HG02840 (cell line): Measurements from ENCODE around the gene PLXDC2.
"Not testable (repeated sequence)": the region's sequence is repeated elsewhere in the genome, so short reads cannot be mapped to it uniquely, and the experiment has no call there.

Experiments
- ATAC-seq: cut with Tn5 transposase; IDR thresholded peaks from one replicate; pipeline ENCODE4 v1.9.1; 2021; ENCODE audit warnings: mild to moderate bottlenecking, moderate library complexity, moderate number of reproducible peaks; ENCODE audit not compliant: unreplicated experiment, low FRiP score

PLXDC2 gene

DNA sequence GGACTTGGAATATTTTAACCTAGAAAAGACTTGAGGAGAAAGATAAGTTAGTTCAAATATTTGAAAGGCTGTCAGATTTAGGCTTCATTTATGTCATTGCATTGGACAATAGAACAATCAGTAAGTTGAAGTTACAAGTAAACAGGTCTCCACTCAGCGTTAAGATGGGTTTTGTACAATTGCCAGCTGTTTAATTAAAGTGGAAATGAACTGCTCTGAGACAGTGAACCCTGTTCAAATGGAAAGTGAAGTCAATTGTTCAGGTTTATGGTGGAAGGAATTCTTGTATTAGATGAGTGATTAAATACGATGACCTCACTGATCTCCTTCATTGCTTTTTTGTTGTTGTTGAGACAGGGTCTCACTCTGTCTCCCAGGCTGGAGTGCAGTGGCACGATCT is 151.7 kb downstream of the PLXDC2 start:
- ATAC-seq, result no peak

DNA sequence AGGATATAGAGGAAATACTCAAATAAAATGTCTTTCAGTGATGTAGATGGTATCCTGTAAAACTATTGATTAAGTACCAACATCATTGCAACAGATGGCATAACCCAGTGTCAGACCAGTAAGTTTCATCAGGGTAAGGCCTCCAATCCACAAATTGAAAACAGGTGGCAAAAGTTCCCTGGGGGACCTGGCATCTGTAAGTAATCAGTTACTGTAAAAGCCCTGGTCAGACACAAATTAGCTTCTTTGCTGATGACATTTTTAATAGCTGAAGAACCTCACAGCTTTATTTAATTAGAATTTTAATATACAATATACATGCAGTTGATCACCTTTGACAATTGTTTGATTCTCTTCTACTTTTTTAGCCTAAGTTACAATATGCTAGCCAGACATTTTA is 152.5 kb downstream of the PLXDC2 start:
- no peak for ATAC-seq

DNA sequence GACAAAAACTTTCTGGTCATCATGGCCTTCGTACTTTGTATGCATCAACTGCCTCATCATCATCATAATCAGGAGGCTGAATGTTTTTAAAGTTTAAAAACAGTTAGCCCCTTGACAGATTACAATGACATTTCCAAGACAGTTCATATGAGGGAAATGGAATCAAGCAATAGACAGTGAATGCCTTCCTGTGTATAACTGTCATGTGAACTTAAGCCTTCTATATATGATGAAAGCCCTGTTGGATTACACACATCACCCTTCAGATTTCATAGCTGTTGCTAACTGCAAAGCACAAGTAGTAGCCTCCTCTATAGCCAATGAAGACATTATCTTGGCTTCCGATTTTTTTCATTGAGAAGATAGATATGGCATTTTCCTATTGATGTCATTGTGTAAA is 154.0 kb downstream of the PLXDC2 start:
- ATAC-seq, result no peak

DNA sequence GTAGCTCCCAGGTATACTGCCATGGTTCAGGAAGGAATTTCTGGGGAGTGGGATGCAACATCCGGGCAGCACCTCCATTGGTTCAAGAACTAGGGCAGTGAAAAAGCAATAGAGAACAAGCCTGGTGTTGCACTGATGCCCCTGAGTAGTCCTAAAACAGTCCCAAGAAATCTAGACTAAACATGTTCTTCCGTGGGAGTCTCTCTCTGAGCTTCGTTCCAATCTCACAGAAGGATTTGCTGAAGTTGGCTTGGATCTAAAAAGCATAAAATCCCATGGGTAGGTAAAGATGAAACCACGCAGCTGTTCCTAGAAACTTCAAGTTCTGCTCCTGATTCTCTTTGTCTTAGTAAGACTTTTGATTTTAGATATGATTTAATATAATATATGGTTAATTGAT is 154.5 kb downstream of the PLXDC2 start:
- no peak for ATAC-seq

DNA sequence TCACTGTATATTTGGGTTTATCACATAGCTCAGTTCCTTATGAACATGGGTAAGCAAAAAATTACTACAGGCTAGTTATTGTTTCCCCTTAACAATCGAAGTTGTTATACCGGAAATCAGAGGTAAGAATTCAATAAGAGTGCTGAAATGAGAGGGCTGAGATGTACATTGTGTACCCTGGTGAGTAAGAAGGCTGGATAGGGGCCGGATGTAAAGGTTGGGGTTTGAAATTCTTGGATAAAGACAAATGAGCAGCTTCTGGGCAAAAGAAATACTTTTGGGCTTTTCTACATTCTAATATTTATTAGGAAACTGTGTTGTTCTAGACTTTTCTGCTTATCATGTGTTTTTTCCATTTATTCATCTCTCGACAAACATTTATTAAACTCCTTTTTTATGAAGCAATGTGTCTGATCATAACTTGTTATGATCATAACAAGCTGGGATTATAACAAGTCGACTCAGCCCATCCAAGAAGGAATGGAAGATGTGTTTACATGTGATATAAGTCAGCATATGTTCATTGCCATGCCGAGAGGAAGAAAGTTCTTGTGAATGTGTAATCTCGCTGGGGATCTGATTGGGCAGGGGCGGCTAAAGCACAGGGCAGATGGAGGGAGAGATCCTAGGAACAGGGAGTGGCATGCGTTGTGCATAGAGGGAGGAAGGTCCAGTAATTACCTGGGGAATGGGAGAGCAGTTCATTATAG is 155.3 kb downstream of the PLXDC2 start:
- no peak for ATAC-seq

DNA sequence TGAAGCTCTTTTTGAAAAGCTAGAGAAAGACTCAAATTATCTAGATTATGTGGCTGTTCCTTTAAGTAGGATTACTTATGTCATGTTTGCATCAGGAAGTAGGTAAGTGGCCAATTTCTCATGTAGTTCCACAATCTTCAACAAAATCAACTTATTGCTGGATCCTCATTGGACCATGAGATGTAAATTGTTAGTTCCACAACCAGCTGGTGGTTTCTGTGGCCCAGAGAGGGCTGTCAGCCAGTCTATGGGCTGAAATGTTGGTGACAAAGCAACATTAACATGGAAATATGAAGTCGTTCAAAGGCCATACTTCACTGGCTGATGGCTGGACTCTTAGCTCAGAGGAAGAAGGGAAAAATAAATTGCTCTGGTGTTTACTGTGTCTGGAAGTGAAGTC is 157.9 kb downstream of the PLXDC2 start:
- ATAC-seq, result no peak

DNA sequence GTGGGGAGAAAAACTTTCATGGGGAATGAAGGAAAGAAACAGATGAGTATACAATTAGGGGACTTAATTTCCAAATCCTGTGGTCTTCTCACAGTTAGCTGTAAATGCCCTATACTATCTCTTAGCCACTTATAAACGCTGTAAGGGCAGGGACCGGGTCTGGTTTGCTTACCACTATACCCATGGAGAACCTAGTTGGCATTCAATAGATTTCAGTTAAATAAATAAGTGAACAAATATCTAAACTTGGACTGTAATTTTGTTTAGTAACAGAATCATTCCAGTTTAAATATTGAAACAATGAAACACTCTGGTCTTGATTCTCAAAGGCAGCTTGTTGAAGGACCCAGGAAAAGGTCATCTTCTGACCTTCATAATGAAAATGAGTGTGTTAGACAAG is 158.3 kb downstream of the PLXDC2 start:
- no peak for ATAC-seq

DNA sequence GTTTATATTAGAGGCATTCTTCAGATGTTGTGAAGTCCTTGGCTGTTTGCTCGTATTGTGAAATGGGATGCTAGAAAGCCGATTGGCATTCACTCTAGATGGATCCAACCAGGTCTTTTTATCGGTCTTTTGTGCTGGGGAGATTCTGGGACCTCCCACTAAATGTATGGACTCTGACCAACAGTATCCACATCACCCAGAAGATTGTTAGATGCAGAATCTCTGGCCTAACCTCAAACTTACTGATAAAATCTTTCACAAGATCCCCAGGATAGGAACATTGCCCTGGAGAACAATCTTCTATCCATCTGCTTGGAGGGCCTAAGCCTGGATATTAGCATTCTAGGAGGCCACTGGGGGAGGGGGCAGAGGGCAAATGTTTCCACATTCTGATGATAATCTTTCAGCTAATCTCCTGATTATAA is 160.9 kb downstream of the PLXDC2 start:
- ATAC-seq, result no peak

DNA sequence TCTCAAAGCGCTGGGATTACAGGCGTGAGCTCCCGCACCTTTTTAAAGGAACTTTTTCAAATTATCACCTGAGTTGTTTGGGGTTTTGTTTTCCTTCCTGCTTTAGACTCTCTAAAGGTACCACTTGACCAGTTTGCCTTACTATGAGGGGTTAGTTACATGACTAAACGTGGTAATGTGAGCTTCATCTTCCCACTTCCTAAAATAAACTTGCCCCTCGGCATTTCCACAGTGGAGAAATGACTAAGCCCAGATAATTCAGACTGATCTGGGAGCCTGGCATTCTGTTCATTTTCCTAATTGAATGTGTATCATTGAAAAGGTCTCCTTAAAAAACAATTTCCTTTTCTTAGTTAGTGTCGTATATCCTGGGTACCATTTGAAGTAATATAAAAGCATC is 163.4 kb downstream of the PLXDC2 start:
- ATAC-seq, result no peak

DNA sequence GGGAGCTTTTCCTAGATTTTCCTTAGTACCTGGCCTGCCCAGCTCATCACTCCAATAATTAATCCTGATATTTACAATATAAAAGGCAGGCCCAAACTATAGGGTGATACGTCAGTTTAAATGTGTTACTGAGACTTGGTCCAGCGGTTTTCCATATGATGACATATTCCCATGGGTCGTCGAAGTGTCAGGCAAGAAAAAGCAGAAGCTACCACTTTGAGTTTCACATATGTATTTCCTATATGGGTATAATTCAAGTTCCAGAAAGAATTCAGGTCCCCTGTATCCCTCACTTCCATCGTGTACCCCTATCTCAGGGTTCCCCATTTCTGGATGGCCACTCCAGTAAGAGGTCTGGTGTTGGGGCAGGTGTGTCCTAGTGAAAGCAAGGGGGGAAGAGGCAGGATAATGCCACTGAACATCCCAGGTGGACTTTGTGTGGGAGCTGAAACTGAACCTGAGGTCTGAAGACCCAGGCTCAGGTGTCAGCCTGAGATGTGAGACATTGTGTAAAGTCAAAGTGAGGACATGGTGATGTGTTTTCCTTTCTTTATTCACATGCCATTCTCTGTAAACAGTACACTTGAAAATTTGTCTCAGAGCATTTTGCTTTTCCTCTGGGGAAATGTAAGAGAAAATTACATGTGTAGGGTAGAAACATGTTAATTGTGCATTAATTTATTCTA is 167.8 kb downstream of the PLXDC2 start:
- ATAC-seq, result no peak

DNA sequence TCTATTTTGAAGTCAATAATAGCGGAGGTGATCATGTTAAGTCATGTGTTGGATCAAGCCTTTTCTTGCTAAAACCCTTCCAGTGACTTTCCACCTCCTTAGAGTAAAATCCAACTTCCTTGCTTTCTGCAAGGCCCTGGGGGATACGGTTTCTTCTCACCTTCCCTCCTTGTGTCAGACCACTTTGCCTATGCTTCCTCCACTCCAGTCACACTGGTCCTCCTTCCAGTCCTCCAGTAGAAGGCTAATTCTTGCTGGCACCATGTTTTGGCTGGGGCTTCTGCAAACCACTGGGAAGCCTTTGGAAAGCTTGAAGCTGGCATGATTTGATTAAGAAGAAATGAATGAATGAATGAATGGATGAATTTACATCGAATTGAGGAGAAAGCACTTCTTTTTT is 169.5 kb downstream of the PLXDC2 start:
- ATAC-seq, result no peak

DNA sequence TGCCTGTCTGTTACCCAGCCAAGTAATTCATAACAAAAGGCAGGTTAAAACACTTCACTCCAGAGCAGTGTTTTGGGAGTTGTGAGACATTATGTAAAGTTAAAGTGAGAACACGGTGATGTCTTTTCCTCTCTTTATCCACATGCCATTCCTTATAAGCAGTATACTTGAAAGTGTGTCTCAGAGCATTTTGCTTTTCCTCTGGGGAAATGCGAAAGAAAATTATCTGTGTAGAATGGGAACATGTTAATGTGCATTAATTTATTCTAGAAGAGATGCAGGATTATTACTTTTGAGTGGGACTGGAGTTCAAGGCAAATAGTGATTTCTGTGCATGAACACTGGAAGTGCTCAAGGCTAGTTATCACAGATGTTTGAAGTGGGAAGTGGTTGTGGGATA is 170.4 kb downstream of the PLXDC2 start:
- ATAC-seq, result no peak

DNA sequence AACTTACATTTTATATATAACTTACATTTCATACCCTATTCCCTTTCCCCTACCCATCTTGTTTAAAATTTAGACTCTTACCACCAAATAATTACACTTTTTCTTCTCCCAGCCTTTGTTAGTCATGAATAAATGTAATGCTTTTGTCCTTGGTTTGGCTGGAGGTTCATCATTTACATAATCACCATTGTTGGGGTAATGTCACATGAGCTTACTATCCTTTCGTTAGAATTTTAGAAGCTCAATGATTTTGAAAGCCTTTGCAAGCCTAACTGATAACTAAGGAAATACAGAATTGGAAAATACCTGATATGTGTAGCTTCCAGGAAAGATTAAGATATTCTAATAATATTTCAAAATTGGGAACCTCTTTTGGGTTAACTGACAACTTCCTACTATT is 171.7 kb downstream of the PLXDC2 start:
- no peak for ATAC-seq

DNA sequence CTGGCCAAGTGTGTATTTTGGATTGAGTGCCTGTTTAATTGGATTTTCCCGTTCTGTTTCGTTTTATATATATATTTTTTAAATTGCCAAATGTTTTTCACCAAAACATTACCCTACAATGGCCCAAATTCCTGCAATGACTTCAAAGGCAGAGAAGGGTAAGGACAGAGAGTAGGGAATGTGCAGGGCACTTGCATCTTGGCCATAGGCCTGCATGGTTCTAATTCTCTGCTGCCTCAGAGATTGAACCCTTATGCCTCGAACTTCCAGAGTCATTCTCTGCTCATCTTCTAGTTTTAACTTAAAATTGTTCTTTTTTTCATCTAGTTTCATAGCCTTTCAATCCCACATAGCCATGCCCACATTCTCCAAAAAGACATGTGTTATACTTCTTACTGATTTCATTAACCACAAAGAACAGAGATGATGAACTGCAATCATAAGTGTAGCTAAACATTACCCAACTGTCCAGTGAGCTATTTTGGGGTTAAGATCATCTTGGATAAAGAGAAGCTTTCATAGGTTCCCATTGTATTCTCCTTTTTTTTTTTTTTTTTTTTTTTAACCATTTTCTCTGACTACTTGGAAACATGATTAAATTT is 177.6 kb downstream of the PLXDC2 start:
- ATAC-seq, result no peak

DNA sequence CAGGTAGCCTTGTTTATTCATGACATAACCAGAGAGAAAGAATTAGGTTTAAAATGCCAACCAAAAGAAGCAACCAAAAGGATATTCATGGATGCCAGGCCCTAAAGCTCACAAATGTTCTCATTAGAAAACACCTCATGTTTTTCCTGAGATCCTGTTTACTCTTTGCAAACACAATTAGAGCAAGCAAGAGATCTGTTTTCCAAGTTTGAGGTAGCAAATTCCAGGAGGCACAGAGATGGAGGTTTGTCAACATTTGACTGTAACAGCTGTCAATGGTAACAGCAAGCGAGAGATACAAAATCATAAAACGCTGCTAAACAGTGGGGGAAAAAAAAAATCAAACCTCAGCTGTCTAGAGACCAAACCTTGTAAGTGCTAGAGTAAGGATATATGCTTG is 182.2 kb downstream of the PLXDC2 start:
- no peak for ATAC-seq

DNA sequence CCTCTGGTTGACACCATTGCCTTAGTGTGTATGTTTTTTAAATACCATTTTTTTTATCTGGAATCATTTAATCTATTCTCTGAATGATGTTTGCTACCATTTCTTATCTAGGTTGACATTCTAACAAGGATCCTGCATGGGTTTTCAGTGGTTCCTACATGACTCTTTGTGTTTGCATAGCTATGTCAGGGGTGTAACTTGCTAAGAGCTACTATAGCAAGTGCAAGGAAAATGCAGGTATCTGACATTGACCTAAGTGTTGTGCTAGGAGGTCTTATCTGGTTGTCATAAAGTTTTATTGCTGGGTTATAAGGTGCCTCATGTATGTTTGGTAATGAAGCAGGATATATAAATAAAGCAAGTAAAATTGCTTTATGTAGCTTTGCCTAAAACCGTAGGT is 183.2 kb downstream of the PLXDC2 start:
- no peak for ATAC-seq

DNA sequence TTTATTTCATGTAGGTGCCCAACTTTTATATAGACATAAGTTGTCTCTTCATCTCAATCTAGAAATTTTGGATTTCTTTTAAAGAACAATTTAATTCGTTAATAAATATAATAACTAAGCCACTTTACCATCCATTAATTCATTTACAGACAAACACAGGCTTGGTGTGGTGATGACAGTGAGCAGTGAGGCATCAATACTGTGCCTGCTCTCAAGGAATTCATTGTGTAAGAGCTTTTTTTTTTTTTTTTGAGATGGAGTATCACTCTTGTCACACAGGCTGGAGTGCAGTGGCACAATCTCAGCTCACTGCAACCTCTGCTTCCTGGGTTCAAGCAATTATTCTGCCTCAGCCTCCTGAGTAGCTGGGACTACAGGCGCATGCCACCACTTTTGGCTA is 185.8 kb downstream of the PLXDC2 start:
- not testable (repeated sequence) for ATAC-seq

DNA sequence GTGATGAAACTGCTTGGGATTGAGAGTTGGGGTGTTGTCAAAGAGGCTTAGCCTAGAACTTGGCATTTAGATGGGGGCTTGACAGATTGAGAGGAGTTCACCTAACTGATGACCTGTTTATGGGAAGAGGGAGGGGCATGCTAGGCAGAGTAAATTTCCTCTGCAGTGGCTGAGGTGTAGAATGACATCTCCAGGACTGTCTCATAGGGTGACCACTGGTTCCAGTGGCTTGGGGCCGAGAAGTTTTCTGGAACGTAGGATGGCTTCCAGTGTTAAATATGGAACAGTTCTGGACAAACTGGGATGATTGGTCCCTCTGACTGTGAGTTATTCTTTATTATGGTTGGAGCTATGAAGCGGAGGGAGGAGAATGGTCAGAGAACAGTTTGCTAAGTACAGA is 186.4 kb downstream of the PLXDC2 start:
- ATAC-seq, result no peak

DNA sequence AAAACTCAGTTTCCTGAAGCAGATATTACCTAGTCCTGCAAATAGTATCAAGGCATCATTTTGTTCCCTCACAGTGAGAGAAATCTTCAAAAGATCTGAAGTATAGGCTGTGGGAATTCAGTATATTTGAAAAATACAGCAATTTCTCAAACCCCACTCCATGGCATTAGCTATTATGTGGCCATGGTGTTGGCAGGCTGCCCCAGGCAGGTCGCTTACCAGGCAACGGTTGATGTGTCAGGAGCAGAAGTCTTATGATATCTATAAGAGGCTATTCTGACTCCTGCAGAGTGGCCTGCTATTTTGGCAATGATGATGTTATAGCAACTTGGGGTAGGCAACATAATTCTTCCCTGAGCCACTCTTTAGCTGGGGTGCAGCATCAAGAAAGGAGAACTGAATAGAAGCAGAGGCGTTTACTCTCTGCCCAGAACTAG is 187.9 kb downstream of the PLXDC2 start:
- ATAC-seq, result peak; percentile 22

DNA sequence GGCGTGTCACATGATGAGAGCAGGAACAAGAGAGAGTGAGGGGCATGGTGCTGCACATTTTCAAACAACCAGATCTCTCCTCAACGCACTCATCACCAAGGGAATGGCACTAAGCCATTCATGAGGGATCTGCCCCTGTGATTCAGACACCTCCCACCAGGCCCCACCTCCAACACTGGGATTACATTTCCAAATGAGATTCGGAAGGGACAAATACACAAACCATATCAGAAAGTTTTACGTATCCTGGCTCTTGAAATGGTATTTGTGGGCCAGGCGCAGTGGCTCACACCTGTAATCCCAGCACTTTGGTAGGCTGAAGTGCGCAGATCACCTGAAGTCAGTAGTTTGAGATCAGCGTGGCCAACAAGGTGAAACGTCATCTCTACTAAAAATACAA is 189.4 kb downstream of the PLXDC2 start:
- no peak for ATAC-seq

DNA sequence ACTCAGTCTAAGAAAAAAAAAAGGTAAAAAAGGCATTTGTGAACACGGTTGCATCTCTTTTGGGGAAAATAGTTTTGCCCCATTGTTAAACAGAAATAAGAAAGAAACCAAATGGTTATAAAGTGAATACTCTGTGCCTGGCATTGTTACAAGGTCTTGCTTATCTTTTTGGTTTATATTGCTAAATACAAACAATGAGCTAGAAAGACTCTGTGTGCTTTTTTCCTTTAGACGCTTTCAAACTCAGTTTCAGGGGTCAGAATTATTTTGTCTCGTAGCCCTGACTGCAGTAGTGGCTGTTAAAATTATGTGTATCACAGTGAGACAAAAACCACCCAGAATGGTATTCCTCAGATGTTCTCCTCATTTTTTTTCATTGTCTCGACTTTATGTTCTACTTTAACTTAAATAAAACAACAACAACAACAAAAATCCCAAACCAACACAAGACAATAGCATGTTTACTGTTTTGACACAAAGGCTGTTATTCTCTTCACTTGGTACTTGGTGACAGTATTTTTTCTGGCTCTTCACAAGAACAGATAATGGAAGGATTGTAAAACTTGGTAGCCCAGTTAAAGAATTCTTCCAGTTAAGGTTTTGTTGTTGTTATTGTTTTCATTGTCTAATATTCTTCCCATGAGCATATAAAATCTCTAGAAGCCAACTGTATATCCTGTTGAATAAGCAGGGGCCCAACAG is 190.1 kb downstream of the PLXDC2 start:
- ATAC-seq, result no peak
